ENCODE data around the gene DLG2.

GRCh38 chr11:84965484-84965883 is 661.7 kb downstream of the DLG2 start:
- TF ChIP-seq POLR2A (IDR thresholded peaks at IDR 0.05; ENCODE audit: low read depth, low read length): no peak
- TF ChIP-seq POLR2AphosphoS5 (IDR thresholded peaks at IDR 0.05; ENCODE audit: low read depth, low read length): no peak
- TF ChIP-seq SPI1 (IDR thresholded peaks at IDR 0.05; ENCODE audit: low read depth, low read length): no peak

All from GM12891 (cell line).